HG03159 (cell line): ENCODE data around the gene QPCT.
"Not testable (repeated sequence)": the region's sequence is repeated elsewhere in the genome, so short reads cannot be mapped to it uniquely, and the experiment has no call there.

Experiments used
- ATAC-seq: cut with Tn5 transposase; IDR thresholded peaks from one replicate; pipeline ENCODE4 v1.9.1; 2021; ENCODE audit warnings: mild to moderate bottlenecking, moderate library complexity; ENCODE audit not compliant: unreplicated experiment

The QPCT gene

GRCh38 chr2:37357069-37357468, 12.6 kb downstream of the QPCT start:
- ATAC-seq, result no peak

DNA sequence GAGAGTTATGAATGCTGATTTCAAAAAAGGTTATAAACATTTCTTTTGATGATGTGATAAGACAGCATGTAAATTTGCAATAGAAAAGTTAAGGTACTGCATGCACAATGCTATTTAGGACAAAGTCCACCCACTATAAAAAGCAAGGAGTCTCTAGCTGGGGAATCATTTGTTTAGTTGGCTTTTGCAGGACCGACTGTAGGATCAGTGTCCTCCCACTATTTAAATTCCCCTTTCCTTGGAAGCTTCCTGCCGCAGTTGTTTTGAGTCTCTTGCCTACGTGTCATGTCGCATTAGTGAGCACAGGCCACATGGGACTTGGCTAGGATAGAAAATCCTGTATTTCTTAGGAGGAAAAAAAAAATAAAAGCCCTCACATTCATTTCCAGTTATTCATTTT, 13.1 kb downstream of the QPCT start:
- no peak for ATAC-seq

GRCh38 chr2:37358466-37358865, 14.0 kb downstream of the QPCT start:
- ATAC-seq, result no peak

- ATAC-seq, result no peak
Observed at GRCh38 chr2:37361216-37361815, 16.9 kb downstream of the QPCT start.

- ATAC-seq, result no peak
Observed at GRCh38 chr2:37361994-37362698, 17.7 kb downstream of the QPCT start.

DNA sequence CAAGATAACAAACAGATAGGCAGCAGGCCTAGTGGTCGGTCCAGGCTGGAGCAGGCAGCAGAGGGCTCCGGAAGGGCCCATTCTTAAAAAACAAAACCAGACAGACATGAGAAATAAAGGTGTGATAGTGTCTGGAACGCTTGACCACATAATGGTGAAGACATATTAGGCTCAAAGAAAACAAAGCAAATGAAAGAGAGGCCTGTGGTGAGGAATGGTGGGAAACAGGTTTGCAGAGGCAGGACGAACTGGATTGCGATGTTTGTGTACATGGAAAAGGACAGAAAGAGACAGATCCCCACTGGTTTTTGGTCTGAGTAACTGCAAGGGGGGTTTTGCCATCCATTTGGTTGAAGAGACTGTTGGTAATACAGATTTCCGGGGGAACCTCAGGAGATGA, 19.9 kb downstream of the QPCT start:
- no peak for ATAC-seq

GRCh38 chr2:37365669-37366068, 21.2 kb downstream of the QPCT start:
- ATAC-seq, result peak; percentile 49

GRCh38 chr2:37366773-37367172, 22.3 kb downstream of the QPCT start:
- no peak for ATAC-seq

GRCh38 chr2:37367310-37367709, 22.9 kb downstream of the QPCT start:
- no peak for ATAC-seq

GRCh38 chr2:37367984-37368383, 23.6 kb downstream of the QPCT start:
- no peak for ATAC-seq

- ATAC-seq, result no peak
Observed at GRCh38 chr2:37370666-37371065, 26.2 kb downstream of the QPCT start.

- no peak for ATAC-seq
Observed at GRCh38 chr2:37372000-37372399, 27.6 kb downstream of the QPCT start.

- ATAC-seq, result peak; percentile 33
Observed at GRCh38 chr2:37375741-37376288, 31.4 kb downstream of the QPCT start.

- peak; percentile 90 for ATAC-seq
Observed at GRCh38 chr2:37376421-37377186, 32.2 kb downstream of the QPCT start.

GRCh38 chr2:37377187-37377532, 32.7 kb downstream of the QPCT start:
- ATAC-seq, result no peak

DNA sequence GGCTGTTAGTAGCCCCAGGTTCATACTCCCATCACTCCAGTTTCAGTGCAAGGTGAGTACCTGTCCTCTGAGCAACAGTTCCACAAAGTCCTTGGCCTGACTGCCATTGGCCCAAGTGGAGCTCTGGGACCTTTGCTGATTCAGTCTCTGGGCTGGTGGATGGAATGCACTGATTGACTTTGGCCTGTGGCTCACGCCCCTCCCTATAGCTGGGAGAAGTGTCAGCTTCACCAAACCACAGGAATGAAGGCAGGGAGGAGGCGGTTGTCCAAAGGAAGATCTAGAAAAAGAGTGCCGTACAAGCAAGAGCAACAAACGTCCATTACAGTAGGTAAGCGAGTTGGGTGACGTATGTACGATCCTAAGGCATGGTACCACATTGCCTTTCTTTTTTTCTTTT, 34.0 kb downstream of the QPCT start:
- ATAC-seq, result no peak

DNA sequence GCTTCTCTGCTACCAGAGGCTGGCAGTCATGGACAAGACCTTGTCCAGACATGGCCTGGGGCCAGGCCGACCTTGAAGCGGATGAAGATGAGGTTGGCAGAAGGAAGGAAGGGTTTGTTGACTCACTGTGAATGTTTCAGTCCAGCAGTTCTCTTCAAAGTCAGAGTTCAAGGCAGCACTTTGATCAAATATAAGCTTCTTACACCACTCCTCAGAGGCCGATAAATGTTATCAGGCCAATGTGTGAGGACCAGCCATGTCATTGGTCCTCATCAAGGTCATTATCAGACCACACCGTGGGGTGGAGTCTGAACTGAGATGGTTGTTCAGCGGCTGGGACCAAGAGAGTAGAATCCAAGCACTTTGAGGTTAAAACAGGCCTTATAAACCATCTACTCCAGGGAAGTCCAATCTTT, 35.5 kb downstream of the QPCT start:
- no peak for ATAC-seq

GRCh38 chr2:37380787-37381186, 36.4 kb downstream of the QPCT start:
- not testable (repeated sequence) for ATAC-seq

DNA sequence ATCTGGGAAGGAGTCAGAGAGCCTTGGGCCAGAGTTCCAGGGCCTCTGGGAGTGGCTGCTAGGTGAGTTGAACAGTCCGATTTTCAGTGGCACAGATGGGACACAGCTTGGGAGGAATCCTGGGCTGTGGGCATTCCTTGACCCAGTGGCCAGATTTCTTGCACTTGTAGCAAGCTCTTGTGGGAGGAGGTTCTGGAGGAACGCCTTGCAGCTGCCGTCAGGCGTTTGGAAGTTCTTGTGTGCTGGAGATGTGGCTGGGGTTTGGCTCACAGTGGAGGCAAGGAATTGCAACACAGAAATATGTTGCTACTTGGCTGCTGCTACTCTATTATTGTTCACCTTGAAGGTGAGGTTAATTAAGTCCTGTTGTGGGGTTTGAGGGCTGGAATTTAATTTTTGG, 39.8 kb downstream of the QPCT start:
- not testable (repeated sequence) for ATAC-seq

DNA sequence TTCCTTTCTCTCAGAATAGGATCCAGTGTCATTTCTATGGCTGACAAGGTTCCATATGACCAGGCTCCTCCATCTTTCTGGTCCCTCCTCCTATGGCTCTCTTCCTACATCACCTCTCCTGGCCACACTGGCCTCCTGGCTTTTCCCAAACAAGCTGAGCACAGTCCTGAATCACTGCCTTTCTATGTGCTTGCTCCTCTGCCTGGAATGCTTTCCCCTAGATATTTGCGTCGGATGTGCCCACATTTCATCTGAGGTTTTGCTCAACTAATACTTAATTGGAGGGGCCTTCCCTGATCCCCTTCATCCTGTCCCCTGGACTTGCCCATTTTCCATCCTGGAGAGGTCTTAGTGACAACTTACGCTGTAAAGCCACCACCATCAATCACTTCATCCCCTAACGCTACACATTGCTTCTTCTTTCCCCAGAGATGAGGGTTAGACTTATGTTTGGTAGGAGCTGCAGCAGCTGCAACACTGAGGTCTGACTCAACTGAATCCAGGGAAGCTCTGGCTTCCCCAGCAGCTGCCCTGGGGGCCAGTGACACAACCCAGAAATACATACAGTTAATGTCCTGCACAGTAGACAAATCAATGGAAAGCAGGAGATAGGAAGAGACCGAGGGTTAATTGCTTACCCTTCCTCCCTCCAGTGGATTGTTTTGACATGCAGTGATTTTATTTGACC, 42.9 kb downstream of the QPCT start:
- ATAC-seq, result no peak

DNA sequence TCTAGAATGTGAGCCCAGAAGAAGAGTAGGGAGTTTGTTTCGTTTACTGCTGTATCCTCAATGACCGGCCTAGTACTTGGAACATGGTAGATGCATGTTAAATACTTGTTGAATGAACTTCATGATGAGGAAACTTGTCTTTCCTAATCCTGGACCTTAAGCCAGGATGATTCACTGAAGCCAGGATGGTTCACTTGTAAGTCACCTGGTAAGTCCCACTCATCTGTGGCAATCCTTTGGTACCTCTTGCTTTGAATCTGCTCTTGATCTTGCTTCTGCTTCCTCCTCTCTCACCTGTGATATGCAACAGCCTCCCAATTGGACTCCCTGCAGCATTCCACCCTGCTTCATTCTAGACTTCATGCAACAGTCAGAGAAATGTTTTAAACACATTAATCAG, 43.6 kb downstream of the QPCT start:
- no peak for ATAC-seq
